ENCODE results near the gene HIVEP1. TPM values are rescaled to one million over a fixed set of nuclear protein-coding genes. Genes with fewer than 3 reads are reported as not detected.
A peak's percentile ranks its signal among the peaks of the same experiment; 100 is the strongest.
"Not testable (repeated sequence)": the region's sequence is repeated elsewhere in the genome, so short reads cannot be mapped to it uniquely, and the experiment has no call there.

Gene HIVEP1
- total RNA-seq, 1 experiment from 2014 or later = 16.3 TPM

DNA sequence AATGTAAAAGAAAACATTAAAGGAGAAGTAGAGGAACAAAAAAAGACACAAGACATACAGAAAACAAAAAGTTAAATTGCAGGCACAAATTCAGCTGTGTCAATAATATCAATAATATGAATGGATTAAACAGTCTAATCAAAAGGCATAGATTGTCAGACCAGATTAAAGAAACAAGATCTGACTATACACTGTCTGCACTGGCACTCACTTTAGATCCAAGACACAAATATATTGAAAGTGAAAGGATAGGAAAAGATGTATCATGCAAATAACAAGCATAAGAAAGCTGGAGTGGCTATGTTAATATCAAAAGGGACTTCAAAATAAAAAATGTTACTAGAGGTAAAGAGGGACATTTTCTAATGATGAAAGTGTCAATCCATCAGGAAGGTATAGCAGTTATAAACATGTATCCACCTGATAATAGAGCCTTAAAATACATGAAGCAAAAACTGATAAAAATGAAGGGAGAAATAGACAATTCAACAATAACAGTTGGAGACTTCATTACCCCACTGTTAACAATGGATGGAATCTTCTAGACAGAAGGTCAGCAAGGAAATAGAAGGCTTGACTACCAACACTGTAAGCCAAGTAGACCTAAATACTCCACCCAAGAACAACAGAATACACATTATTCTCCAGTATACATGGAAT lies 89.7 kb downstream of the HIVEP1 start:
- Histone ChIP-seq H3K27me3 (replicated peaks) (no peaks in the 10 kb centered on the region), H3K36me3 (no peaks in the 10 kb centered on the region), H3K4me1 (replicated peaks) (0 out of 2 replicates have a peak, but pooled peaks cover 4% of the 10 kb centered on the region), H3K27ac (no peak overlapping the region), H3K4me3 (no peak overlapping the region), H3K9me3 (replicated peaks) (no peaks in the 10 kb centered on the region)
- DNase-seq (ENCODE audit: low read depth in 1 of 2, low spot score in 2 of 2) = no peak

DNA sequence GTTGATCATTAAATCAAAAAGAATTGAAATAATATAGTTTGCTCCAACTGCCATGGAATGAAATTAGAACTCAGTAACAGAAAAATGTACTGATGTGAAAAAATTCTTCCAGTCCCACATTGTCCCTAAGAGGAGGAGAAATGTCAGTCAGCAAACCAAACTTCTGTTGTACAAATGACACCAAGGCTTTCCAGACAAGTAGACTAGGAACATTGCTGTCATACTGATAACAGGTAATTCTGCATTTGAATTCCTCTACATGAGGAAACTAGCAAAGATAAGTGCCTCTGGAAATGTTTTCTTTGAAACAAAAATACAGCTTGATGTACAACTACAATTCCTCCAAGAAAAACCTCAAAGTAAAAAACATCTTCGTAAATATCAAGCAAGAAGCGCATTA lies 90.2 kb downstream of the HIVEP1 start:
- no peak for DNase-seq (ENCODE audit: low read depth in 1 of 2, low spot score in 2 of 2)
- H3K4me3 ChIP-seq = no peak overlapping the region
- H3K27ac ChIP-seq = no peak overlapping the region

DNA sequence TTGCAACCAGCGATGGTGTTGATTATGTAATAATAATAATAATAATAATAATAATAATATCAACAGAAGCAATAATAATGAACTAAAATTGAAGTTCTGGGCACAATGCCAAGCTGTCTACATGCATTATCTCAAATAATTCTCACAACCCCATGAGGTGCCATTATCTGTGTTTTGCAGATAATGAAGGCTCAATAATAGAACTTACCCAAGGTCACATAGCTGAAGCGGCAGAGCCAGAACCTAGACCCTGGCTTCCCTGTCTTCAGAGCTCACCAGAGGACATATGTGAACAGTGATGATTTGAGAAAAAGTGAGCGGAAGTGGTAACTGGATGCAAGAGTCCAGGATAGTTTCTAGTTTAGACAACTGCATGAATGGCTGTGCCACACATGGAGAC lies 91.0 kb downstream of the HIVEP1 start:
- H3K27ac ChIP-seq = no peak overlapping the region
- H3K27me3 ChIP-seq (replicated peaks) = no peaks in the 10 kb centered on the region
- H3K9me3 ChIP-seq (replicated peaks) = no peaks in the 10 kb centered on the region
- no peak for DNase-seq (ENCODE audit: low read depth in 1 of 2, low spot score in 2 of 2)
- H3K4me3 ChIP-seq = no peak overlapping the region
- no peaks in the 10 kb centered on the region for H3K4me1 ChIP-seq (replicated peaks)
- no peaks in the 10 kb centered on the region for H3K36me3 ChIP-seq

More for the DNA sequence above, 90.2 kb downstream of the HIVEP1 start:
- Histone ChIP-seq H3K9me3 (replicated peaks) (no peaks in the 10 kb centered on the region), H3K36me3 (no peaks in the 10 kb centered on the region), H3K4me1 (replicated peaks) (0 out of 2 replicates have a peak, but pooled peaks cover 4% of the 10 kb centered on the region), H3K27me3 (replicated peaks) (no peaks in the 10 kb centered on the region)

DNA sequence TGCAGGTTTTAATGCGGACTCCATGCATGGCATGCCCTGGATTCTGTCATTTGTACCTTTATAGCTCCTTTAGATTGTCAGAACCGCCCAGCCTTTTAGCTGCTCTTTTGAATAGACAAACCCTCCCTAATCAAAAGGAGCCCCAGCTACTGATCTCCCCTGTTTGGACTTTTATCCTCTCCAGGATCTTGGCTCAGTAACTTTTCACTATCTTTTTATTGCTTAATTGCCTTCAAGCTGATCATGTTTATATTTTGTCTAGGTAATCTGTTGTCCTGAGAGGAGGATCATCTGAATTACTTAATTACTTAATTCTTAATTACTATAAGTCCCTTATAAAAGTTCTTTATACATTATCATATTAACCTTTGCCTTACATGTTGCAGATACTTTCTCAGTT lies 93.2 kb downstream of the HIVEP1 start:
- Histone ChIP-seq H3K27ac (no peak overlapping the region), H3K27me3 (replicated peaks) (no peaks in the 10 kb centered on the region), H3K4me1 (replicated peaks) (no peaks in the 10 kb centered on the region), H3K36me3 (peaks cover 11% of the 10 kb centered on the region), H3K4me3 (no peak overlapping the region), H3K9me3 (replicated peaks) (no peaks in the 10 kb centered on the region)
- DNase-seq (ENCODE audit: low read depth in 1 of 2, low spot score in 2 of 2) = no peak

DNA sequence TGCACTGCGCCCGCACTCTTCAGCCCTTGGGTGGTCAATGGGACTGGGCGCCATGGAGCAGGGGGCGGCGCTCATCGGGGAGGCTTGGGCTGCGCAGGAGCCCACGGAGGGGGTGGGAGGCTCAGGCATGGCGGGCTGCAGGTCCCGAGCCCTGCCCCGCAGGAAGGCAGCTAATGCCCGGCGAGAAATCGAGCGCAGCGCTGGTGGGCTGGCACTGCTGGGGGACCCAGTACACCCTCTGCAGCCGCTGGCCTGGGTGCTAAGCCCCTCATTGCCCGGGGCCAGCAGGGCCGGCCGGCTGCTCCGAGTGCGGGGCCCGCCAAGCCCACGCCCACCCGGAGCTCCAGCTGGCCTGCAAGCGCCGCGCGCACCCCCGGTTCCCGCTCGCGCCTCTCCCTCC lies 96.3 kb downstream of the HIVEP1 start:
- not testable (repeated sequence) for H3K27me3 ChIP-seq (replicated peaks); H3K27ac ChIP-seq; H3K9me3 ChIP-seq (replicated peaks); H3K4me3 ChIP-seq; H3K4me1 ChIP-seq (replicated peaks); DNase-seq (ENCODE audit: low read depth in 1 of 2, low spot score in 2 of 2)
- peaks cover 19% of the 10 kb centered on the region for H3K36me3 ChIP-seq

DNA sequence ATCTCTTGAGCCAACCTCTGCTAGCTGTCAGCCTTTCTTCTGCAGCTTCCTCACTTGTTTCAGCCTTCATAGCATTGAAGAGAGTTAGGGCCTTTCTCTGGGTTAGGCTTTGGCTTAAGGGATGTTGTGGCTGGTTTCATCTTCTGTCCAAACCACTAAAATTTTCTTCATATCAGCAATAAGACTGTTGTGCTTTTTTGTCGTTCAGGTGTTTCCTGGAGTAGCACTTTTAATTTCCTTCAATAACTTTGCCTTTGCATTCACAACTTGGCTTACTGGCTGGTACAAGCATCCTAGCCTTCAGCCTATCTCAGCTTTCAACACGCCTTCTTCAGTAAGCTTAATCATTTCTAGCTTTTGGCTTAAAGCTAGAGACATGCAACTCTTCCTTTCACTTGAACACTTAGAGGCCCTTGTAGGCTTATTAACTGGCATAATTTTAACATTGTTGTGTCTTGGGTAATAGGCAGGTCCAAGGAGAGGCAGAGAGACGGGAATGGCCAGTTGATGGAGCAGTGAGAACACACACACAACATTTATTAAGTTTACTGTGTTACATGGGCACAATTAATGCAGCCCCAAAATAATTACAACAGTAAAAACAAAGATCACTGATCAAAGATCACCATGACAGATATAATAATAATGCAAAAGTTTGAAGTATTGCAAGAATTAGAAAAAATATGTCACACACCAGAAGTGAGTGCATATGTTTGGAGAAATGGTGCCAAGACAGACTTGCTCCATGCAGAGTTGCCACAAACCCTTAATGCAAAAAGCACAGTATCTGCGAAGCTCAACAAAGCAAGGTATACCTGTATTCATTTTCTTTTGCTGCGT lies 98.6 kb downstream of the HIVEP1 start:
- Histone ChIP-seq H3K36me3 (peaks cover 21% of the 10 kb centered on the region), H3K4me1 (replicated peaks) (peaks cover 12% of the 10 kb centered on the region)

DNA sequence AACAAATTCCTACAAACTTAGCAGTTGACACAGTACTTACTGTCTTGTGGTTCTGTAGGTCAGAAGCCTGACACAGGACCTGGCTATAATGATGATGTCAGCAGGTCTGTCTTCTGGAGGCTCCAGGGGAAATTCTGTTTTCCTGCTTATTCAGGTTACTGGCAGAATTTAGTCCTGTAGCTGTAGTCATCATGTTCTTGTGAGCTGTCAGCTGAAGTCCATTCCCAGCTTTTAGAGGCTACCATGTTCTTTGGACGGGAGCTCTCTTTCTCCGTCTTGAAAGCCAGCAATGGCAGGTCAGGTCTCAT lies 99.2 kb downstream of the HIVEP1 start:
- H3K9me3 ChIP-seq (replicated peaks) = no peaks in the 10 kb centered on the region
- peaks cover 12% of the 10 kb centered on the region for H3K4me1 ChIP-seq (replicated peaks)
- no peak overlapping the region for H3K4me3 ChIP-seq
- no peak for DNase-seq (ENCODE audit: low read depth in 1 of 2, low spot score in 2 of 2)
- H3K36me3 ChIP-seq = peaks cover 21% of the 10 kb centered on the region
- H3K27me3 ChIP-seq (replicated peaks) = no peaks in the 10 kb centered on the region
- H3K27ac ChIP-seq = no peak overlapping the region

More for the DNA sequence above, 98.6 kb downstream of the HIVEP1 start:
- Histone ChIP-seq H3K9me3 (replicated peaks) (no peaks in the 10 kb centered on the region), H3K27me3 (replicated peaks) (no peaks in the 10 kb centered on the region), H3K4me3 (no peak overlapping the region), H3K27ac (no peak overlapping the region)
- no peak for DNase-seq (ENCODE audit: low read depth in 1 of 2, low spot score in 2 of 2)

DNA sequence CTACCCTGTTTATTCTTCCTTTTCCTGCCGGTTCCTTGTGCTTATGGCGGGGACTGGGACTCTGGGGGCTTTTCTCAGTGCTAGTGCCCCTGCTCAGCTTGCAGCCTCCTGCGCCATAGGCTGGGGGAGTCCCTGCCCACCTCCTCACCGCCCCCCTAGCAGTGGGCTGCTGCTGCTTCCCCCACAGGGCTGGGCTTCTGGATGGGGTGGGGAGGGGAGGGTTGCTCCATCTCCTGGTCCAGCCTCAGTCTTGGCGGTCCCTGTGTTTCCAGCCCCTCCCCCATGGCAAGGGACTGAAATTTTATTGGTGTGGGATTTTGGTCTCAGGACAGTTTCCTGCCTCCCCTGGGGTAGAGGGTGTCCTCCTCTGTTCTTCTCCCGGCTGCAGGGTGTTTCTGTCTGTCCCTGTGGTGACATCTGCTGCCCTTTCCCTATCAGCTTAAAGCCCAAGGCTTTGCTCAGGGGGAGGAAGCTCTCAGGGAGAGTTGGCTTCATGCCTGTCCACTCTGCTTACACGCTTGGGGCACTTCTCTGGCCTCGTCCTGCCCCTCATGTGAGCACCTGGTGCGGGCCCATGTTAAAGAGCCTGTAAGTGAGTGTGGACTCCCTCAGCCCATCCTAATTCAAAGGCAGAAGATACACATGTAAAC lies 100.6 kb downstream of the HIVEP1 start:
- H3K4me1 ChIP-seq (replicated peaks) = peaks cover 12% of the 10 kb centered on the region
- peak in 1 of 2 experiments; percentile 9 for DNase-seq (ENCODE audit: low read depth in 1 of 2, low spot score in 2 of 2)
- peaks cover 21% of the 10 kb centered on the region for H3K36me3 ChIP-seq
- no peaks in the 10 kb centered on the region for H3K9me3 ChIP-seq (replicated peaks)
- no peak overlapping the region for H3K4me3 ChIP-seq
- H3K27me3 ChIP-seq (replicated peaks) = no peaks in the 10 kb centered on the region
- peak overlapping the region; percentile 34 for H3K27ac ChIP-seq

DNA sequence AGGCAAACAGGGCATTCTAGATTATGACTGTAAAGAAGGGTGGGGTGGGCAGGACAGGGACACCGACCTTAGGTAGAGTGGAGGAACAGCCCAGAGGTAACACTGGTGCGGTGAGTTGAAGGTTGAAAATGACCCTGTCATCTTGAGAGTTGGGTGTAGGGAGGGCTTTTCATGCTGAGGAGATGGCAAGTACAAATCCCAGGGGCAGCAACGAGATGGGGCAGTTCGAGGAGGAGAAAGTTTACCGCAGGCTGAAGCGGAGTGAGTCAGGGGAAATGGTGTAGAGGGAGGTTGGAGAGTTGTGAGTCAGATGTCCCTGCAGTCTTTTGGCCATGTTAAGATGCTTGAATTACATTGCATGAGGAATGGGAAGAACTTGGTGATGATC lies 101.1 kb downstream of the HIVEP1 start:
- peak; percentile 49 to 66 for DNase-seq (ENCODE audit: low read depth in 1 of 2, low spot score in 2 of 2)
- Histone ChIP-seq H3K36me3 (peaks cover 21% of the 10 kb centered on the region), H3K4me3 (no peak overlapping the region), H3K9me3 (replicated peaks) (no peaks in the 10 kb centered on the region), H3K27ac (peak overlapping the region; percentile 34), H3K4me1 (replicated peaks) (peaks cover 12% of the 10 kb centered on the region), H3K27me3 (replicated peaks) (no peaks in the 10 kb centered on the region)

DNA sequence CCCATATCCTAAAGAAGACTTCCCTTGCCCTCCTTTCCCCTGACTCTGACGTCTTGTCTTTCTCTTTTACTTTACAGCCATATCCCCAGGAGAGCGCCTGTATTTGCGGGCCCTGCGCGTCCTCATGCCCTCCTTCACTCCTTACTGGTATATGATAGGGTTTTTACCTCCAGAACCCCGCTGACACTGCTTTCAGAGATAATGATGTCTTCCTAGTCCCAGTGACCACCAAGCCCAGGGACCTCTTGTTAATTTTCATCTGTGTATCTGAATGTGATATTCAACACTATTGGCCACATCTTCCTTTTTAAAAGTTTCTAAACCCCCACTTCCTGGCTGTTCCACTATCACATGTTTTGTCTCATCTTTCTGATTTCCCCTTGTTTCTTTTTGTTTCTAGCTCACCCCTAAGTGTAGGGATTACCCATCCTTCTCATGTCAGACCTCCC lies 102.0 kb downstream of the HIVEP1 start:
- Histone ChIP-seq H3K27me3 (replicated peaks) (no peaks in the 10 kb centered on the region), H3K36me3 (peaks cover 21% of the 10 kb centered on the region), H3K4me3 (no peak overlapping the region), H3K9me3 (replicated peaks) (no peaks in the 10 kb centered on the region), H3K27ac (no peak overlapping the region), H3K4me1 (replicated peaks) (peaks cover 12% of the 10 kb centered on the region)
- DNase-seq (ENCODE audit: low read depth in 1 of 2, low spot score in 2 of 2) = no peak

DNA sequence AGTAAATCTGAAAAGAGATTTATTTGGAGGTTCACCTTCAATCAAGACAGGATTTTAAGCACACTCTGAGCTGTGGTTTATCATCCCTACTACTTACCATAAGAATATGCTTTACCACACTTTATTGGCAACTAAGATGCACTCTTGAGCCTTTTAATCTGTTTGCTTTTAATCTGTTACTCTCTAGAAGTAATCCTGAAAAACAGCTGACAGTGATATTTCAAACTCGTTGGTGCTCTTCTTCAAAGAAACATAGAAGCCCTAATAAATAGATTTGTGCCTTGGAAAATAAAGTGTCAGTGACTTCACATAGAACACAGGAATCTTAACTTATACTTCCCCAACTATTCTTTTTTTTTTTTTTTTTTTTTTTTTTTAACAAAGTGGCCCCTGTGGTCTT lies 102.9 kb downstream of the HIVEP1 start:
- Histone ChIP-seq H3K9me3 (replicated peaks) (no peaks in the 10 kb centered on the region), H3K4me1 (replicated peaks) (peaks cover 12% of the 10 kb centered on the region), H3K36me3 (peaks cover 17% of the 10 kb centered on the region), H3K27ac (no peak overlapping the region), H3K27me3 (replicated peaks) (no peaks in the 10 kb centered on the region), H3K4me3 (no peak overlapping the region)
- DNase-seq (ENCODE audit: low read depth in 1 of 2, low spot score in 2 of 2) = no peak

DNA sequence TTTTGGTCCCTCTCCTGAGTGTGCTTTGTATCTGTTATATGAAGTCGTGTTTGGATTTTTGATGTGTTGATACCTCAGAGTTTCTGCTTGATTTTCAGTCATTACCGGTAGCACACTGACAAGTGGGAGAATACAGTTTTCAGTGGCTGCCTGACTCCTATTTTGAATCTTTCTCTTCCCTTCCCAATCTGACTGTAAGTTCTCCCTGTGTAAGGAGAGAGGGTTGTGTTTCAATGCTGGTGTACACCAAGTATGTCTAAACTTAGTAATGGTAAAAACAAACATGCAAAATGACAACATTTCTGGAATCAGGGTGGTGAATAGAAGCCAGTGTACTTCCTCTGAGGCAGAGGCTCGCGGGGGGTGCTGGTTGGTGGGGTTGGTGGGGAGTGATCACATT lies 103.4 kb downstream of the HIVEP1 start:
- no peaks in the 10 kb centered on the region for H3K27me3 ChIP-seq (replicated peaks)
- H3K27ac ChIP-seq = no peak overlapping the region
- H3K4me3 ChIP-seq = no peak overlapping the region
- H3K9me3 ChIP-seq (replicated peaks) = no peaks in the 10 kb centered on the region
- H3K4me1 ChIP-seq (replicated peaks) = peaks cover 12% of the 10 kb centered on the region
- no peak for DNase-seq (ENCODE audit: low read depth in 1 of 2, low spot score in 2 of 2)
- H3K36me3 ChIP-seq = peaks cover 17% of the 10 kb centered on the region

DNA sequence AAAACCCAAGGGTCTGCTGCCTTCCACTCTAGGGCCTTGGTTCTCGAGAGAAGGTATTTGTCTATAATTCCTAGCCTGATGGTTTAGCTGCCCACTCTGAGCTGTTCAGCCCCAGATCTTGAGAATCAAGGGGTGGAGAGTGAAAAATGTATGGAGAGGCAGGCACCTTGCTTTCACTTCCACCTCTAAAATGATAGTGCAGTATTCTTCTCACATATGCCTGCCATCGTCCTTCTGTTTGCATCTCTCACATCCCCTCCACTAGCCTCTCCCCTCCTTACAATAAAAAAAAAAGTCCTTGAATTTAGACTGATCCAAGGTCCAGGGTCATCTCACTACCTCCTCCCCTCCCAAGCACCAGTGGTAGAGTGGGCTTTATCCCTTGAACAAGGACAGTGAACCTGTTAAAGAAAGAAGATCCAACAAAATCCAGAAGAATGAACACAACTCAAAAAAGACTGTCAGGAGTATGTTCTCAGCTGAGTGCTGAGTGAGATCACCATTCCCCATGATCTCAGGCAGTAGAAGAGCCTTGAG lies 104.2 kb downstream of the HIVEP1 start:
- Histone ChIP-seq H3K27ac (no peak overlapping the region), H3K4me1 (replicated peaks) (peaks cover 12% of the 10 kb centered on the region), H3K4me3 (no peak overlapping the region), H3K36me3 (peaks cover 22% of the 10 kb centered on the region), H3K27me3 (replicated peaks) (no peaks in the 10 kb centered on the region), H3K9me3 (replicated peaks) (no peaks in the 10 kb centered on the region)
- DNase-seq (ENCODE audit: low read depth in 1 of 2, low spot score in 2 of 2) = no peak

DNA sequence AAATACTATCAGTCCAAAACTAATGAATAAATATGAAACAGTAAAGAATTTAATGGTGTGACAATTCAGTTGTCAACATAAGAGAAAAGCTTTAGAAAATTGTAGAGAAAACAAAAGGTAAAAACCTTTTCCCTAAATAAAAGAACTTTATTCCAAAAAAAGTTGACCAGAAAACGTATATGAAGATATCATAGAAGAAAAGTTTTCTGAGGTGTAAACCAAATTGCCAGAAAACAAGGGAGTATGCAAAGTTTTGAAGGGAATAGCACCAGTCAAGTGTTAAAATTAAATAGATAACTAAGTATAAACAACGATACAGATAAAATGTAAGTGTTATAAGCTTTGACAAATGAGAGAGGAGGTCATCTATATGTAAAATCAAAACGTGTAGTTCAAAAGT lies 104.9 kb downstream of the HIVEP1 start:
- peaks cover 25% of the 10 kb centered on the region for H3K36me3 ChIP-seq
- DNase-seq (ENCODE audit: low read depth in 1 of 2, low spot score in 2 of 2) = no peak
- no peaks in the 10 kb centered on the region for H3K9me3 ChIP-seq (replicated peaks)
- H3K4me1 ChIP-seq (replicated peaks) = peaks cover 12% of the 10 kb centered on the region
- no peak overlapping the region for H3K27ac ChIP-seq
- H3K4me3 ChIP-seq = no peak overlapping the region
- H3K27me3 ChIP-seq (replicated peaks) = no peaks in the 10 kb centered on the region
